ENCODE data around the gene RAB11A.

DNA sequence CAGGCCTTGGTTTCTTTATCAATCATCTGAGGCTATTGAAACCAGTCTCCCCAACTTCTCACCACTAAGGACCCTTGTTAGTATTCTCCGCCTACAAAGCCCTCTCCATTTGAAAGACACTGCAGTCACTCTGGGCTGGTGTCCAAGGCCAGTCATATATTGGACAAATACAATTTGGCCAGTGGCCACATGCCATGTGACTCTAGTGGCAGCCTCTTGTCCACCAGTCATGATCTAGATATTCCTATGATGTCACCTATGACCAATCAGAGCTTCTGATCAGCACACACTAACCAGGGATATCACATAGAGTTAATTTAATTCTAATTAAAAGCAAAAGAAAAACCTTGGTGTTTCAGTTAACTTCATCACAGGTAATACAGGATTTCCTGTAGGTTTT, 68.2 kb downstream of the RAB11A start:
- TF ChIP-seq, protein P1, sequence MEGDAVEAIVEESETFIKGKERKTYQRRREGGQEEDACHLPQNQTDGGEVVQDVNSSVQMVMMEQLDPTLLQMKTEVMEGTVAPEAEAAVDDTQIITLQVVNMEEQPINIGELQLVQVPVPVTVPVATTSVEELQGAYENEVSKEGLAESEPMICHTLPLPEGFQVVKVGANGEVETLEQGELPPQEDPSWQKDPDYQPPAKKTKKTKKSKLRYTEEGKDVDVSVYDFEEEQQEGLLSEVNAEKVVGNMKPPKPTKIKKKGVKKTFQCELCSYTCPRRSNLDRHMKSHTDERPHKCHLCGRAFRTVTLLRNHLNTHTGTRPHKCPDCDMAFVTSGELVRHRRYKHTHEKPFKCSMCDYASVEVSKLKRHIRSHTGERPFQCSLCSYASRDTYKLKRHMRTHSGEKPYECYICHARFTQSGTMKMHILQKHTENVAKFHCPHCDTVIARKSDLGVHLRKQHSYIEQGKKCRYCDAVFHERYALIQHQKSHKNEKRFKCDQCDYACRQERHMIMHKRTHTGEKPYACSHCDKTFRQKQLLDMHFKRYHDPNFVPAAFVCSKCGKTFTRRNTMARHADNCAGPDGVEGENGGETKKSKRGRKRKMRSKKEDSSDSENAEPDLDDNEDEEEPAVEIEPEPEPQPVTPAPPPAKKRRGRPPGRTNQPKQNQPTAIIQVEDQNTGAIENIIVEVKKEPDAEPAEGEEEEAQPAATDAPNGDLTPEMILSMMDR (IDR thresholded peaks at IDR 0.05 in 2 of 3, conservative IDR thresholded peaks at IDR 0.05 in 1 of 3; ENCODE audit: insufficient read depth in 2 of 3, low read depth in 1 of 3, low read length in 3 of 3) = no peak
- TF ChIP-seq MXD1 (CRISPR knock-in tag; IDR thresholded peaks at IDR 0.05; ENCODE audit: borderline replicate concordance, poor library complexity, severe bottlenecking) (no peak), PREB (CRISPR knock-in tag; IDR thresholded peaks at IDR 0.05) (no peak)

Data from K562 (cell line).